ENCODE data around the gene PYGL. TPM values are rescaled to one million over a fixed set of nuclear protein-coding genes. Genes with fewer than 3 reads are reported as not detected.

The PYGL gene
- total RNA-seq = 64.1 and 65.9 TPM in 2 replicates

GRCh38 chr14:50943943-50944646 is at the start of gene PYGL:
Gene PYGL, minus strand, starts transcription at chr14:50944483. Its CDS starts 80 bp downstream, at chr14:50944403.

GRCh38 chr14:50871914-50872732 is 72.2 kb downstream of the PYGL start, which contains the start of gene ABHD12B:
Gene ABHD12B, plus strand, starts transcription at chr14:50872053. Its CDS starts 122 bp downstream, at chr14:50872175.

Other genes starting within 250 kb of the PYGL start
- 15.8 and 21.7 TPM in 2 replicates for gene NIN, start 113.3 kb downstream of the PYGL start, total RNA-seq
- gene ABHD12B, start 72.4 kb downstream of the PYGL start, total RNA-seq = under 0.01 TPM in 1 of 2 replicates, not detected in the other
- 0.15 and 0.17 TPM in 2 replicates for gene TRIM9, start 150.6 kb upstream of the PYGL start, total RNA-seq

Data from bronchus fibroblast of lung (primary cell).